ENCODE measurements around the gene CBX1. TPM values are rescaled to one million over a fixed set of nuclear protein-coding genes. Genes with fewer than 3 reads are reported as not detected.

Gene CBX1
- total and polyA plus RNA-seq, 3 donors from 2014 or later, result 59.9 to 123 (median 70.1) TPM

DNA sequence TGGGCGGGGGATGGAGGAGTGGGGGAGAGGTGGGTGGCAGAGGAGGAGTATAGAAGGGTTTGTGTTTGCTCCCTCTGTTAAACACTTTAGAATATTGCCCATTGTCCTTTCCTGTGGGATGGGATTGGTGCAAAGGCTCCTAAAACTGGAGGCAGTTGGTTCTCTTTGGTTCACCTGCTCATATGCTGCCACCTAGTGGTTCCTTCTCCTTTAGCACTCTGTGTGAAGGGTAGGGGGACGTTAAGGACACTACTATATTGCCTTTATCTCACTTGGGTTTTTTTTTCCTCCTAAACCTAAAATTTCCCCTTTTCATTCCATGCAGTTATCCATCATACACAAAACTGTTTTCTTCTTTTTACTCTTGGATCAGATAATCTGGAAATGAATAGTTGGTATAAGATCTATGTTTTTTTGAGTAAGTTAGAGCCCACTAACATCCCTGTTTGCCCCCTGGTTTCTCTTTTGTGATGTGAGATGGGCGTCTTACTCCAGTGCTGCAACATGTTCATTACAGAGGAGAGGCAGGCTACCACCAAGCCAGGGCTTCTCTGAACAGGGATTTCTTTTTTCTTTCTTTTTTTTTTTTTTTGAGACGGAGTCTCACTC lies 30.0 kb upstream of the CBX1 start:
- TF ChIP-seq POLR2A (IDR thresholded peaks at IDR 0.05), result no peak
- TF ChIP-seq, protein P1, sequence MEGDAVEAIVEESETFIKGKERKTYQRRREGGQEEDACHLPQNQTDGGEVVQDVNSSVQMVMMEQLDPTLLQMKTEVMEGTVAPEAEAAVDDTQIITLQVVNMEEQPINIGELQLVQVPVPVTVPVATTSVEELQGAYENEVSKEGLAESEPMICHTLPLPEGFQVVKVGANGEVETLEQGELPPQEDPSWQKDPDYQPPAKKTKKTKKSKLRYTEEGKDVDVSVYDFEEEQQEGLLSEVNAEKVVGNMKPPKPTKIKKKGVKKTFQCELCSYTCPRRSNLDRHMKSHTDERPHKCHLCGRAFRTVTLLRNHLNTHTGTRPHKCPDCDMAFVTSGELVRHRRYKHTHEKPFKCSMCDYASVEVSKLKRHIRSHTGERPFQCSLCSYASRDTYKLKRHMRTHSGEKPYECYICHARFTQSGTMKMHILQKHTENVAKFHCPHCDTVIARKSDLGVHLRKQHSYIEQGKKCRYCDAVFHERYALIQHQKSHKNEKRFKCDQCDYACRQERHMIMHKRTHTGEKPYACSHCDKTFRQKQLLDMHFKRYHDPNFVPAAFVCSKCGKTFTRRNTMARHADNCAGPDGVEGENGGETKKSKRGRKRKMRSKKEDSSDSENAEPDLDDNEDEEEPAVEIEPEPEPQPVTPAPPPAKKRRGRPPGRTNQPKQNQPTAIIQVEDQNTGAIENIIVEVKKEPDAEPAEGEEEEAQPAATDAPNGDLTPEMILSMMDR (IDR thresholded peaks at IDR 0.05), result peak; percentile 62 to 79 (median 78)
- 45 to 50% methylated on average over 4 of the region's 4 CpGs for WGBS, 2 donors
- Histone ChIP-seq H3K27me3 (no peaks in the 10 kb centered on the region), H3K4me1 (no peaks in the 10 kb centered on the region), H3K27ac (no peak overlapping the region), H3K36me3 (ENCODE audit: low read depth, missing control alignments) (no peaks in the 10 kb centered on the region), H3K4me3 (no peak overlapping the region), H3K9me3 (no peaks in the 10 kb centered on the region)
- intact Hi-C loops (cut with DNase I; ENCODE audit: low total_unique reads), result loop anchor here (10.0 kb wide), 1 partner anchor 47 kb away; no protein-coding TSS in a partner anchor
- DNase-seq, result peak; percentile 73

DNA sequence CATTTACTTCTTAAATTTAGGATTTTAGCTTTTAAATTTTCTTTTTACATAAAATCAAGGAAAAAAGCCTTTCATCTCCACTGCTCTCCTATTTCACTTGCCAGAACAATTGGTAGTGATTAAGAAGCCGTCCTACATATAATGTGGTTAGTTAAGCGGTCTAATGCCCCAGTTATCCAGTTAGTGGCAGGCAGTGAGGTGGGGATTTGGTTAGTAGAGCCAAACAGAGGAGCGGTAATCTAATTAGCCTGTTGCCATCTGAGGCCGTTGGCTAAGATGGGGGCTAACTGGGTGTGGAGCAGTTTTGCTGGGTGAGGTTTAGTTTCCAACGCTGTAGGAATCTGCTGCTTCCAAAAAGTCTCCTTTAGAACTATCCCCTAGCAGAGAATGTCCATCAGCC lies 28.7 kb upstream of the CBX1 start:
- intact Hi-C loops (cut with DNase I; ENCODE audit: low total_unique reads), result loop anchor here (10.0 kb wide), 1 partner anchor 45 kb away; no protein-coding TSS in a partner anchor
- Histone ChIP-seq H3K4me3 (no peak overlapping the region), H3K4me1 (peaks cover 4% of the 10 kb centered on the region), H3K27me3 (no peaks in the 10 kb centered on the region), H3K27ac (no peak overlapping the region), H3K36me3 (ENCODE audit: low read depth, missing control alignments) (no peaks in the 10 kb centered on the region), H3K9me3 (no peaks in the 10 kb centered on the region)
- WGBS, 2 donors, result 62 to 64% methylated on average over 5 of the region's 5 CpGs
- DNase-seq, result no peak
- TF ChIP-seq POLR2A (IDR thresholded peaks at IDR 0.05), result no peak
- TF ChIP-seq, protein P1 (IDR thresholded peaks at IDR 0.05), result no peak

DNA sequence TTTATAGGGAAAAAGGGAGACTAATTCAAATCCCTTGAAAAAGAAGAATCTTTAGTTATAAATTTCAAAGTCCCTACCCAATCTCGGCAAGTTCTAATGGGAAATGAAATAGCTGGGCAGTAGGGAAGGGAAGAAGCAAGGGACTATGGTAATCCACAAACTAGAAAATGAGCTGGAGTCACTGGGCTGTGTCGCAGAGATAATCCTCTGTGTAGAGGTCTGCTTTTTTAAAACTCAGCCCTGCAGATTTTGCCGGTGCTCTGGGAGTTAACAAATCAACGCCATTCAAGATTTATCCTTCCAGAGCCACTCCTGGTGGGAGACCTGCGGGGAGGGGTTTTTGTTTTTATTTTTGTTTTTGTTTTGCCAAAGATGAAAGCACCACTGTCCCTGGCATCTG lies 27.1 kb upstream of the CBX1 start:
- 54 to 56% methylated on average over 5 of the region's 5 CpGs for WGBS, 2 donors
- no peak overlapping the region for H3K4me3 ChIP-seq
- intact Hi-C loops (cut with DNase I; ENCODE audit: low total_unique reads), result no loop called here
- no peaks in the 10 kb centered on the region for H3K9me3 ChIP-seq
- H3K27ac ChIP-seq, result no peak overlapping the region
- TF ChIP-seq, protein P1 (IDR thresholded peaks at IDR 0.05), result no peak
- TF ChIP-seq POLR2A (IDR thresholded peaks at IDR 0.05), result no peak
- H3K4me1 ChIP-seq, result peaks cover 4% of the 10 kb centered on the region
- DNase-seq, result no peak
- H3K36me3 ChIP-seq (ENCODE audit: low read depth, missing control alignments), result no peaks in the 10 kb centered on the region
- H3K27me3 ChIP-seq, result no peaks in the 10 kb centered on the region

DNA sequence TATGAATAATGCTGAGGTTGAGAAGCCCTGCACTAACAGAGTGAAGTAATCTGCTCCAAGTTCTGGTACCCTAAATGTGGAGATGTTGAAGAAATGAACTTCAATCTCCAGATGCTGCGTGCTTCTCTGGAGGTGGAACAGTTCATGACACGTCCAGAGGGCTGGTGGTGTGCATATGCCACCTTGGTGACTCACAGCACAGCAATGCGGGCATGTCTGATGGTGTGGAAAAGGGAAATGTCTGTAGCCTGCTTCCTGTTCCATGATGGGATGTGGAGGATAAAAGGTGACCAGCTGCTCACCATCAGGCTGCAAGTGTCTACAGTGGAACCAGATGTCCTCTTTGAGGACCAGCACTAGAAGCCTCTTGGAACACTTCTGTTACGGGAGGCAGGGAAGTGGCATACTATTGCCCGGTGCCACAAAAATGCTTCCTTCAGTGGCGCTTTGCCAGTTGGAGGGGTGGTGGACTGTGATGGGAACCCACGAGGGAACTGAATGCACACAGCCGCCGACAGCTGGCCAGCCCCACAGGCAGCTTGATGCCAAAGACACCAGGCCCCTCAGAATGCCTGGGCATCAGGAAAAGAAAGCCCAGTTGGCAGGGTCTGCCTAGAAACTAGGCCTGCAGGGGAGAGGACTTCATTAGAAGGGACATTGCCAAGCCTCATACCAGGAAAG lies 26.2 kb upstream of the CBX1 start:
- TF ChIP-seq POLR2A (IDR thresholded peaks at IDR 0.05), result no peak
- TF ChIP-seq, protein P1 (IDR thresholded peaks at IDR 0.05), result no peak
- no peak overlapping the region for H3K4me3 ChIP-seq
- H3K4me1 ChIP-seq, result peaks cover 4% of the 10 kb centered on the region
- H3K27me3 ChIP-seq, result no peaks in the 10 kb centered on the region
- WGBS, 2 donors, result 76 to 83% methylated on average over 9 of the region's 9 CpGs
- no peaks in the 10 kb centered on the region for H3K36me3 ChIP-seq (ENCODE audit: low read depth, missing control alignments)
- DNase-seq, result no peak
- H3K27ac ChIP-seq, result no peak overlapping the region
- intact Hi-C loops (cut with DNase I; ENCODE audit: low total_unique reads), result no loop called here
- H3K9me3 ChIP-seq, result no peaks in the 10 kb centered on the region

DNA sequence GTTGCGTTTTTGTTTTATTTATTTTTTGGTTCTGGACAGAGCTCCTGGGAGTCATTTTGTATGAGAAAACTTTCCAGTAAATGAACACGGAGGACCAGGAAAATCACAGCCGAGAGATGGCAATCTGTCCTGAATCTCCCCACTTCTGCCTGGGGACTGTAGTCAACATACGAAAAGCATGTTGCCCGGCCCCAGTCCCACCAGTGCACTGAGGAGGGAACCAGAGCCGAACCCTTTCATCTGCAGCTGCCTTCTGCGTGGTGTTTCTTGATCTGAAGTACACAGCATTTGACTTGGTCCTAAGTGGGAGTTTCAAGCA lies 25.2 kb upstream of the CBX1 start:
- TF ChIP-seq, protein P1 (IDR thresholded peaks at IDR 0.05), result no peak
- no peak for TF ChIP-seq POLR2A (IDR thresholded peaks at IDR 0.05)
- 49 to 68% methylated on average over 7 of the region's 7 CpGs for WGBS, 2 donors
- no peak for DNase-seq
- no peaks in the 10 kb centered on the region for H3K27me3 ChIP-seq
- no peak overlapping the region for H3K4me3 ChIP-seq
- peaks cover 4% of the 10 kb centered on the region for H3K4me1 ChIP-seq
- intact Hi-C loops (cut with DNase I; ENCODE audit: low total_unique reads), result no loop called here
- no peaks in the 10 kb centered on the region for H3K36me3 ChIP-seq (ENCODE audit: low read depth, missing control alignments)
- H3K27ac ChIP-seq, result no peak overlapping the region
- no peaks in the 10 kb centered on the region for H3K9me3 ChIP-seq

Measured in testis (tissue), 3 donors.